ENCODE results near the gene FCRL6. TPM values are rescaled to one million over a fixed set of nuclear protein-coding genes. Genes with fewer than 3 reads are reported as not detected.

The FCRL6 gene
- total RNA-seq, 4 donors from 2014 or later, result 0.45 TPM; not detected in 3

- Histone ChIP-seq H3K36me3 (no peaks in the 10 kb centered on the region), H3K27ac (replicated peaks in 1 of 4) (peak overlapping the region in 2 of 4 donors; percentile 20 to 60)
- intact Hi-C loops (cut with DNase I), result no loop called here
Measured at GRCh38 chr1:159778266-159778665, 23.9 kb upstream of the FCRL6 start.

GRCh38 chr1:159779403-159779851 lies 22.7 kb upstream of the FCRL6 start:
- peak; percentile 13 to 57 for TF ChIP-seq POLR2AphosphoS5 (IDR thresholded peaks at IDR 0.05)
- TF ChIP-seq EP300 (IDR thresholded peaks at IDR 0.05), result no peak
- Histone ChIP-seq H3K36me3 (no peaks in the 10 kb centered on the region), H3K4me3 (peak overlapping the region in 1 of 4 donors; percentile 22), H3K9me3 (no peaks in the 10 kb centered on the region), H3K4me1 (peaks cover 16 to 29% (median 18%) of the 10 kb centered on the region in 4 donors), H3K27ac (replicated peaks in 1 of 4) (peak overlapping the region in 3 of 4 donors; percentile 8 to 84 (median 20)), H3K27me3 (no peaks in the 10 kb centered on the region)
- WGBS, result 59% methylated on average over 2 of the region's 2 CpGs
- intact Hi-C loops (cut with DNase I), result no loop called here
- DNase-seq (ENCODE audit: extremely low spot score), result no peak

More at GRCh38 chr1:159778266-159778665, 23.9 kb upstream of the FCRL6 start:
- DNase-seq (ENCODE audit: extremely low spot score), result no peak
- no peaks in the 10 kb centered on the region for H3K27me3 ChIP-seq
- no peak for TF ChIP-seq EP300 (IDR thresholded peaks at IDR 0.05)
- no peak for TF ChIP-seq POLR2A (IDR thresholded peaks at IDR 0.05; ENCODE audit: low read depth)
- no peak for TF ChIP-seq POLR2AphosphoS5 (IDR thresholded peaks at IDR 0.05)
- no peak for TF ChIP-seq CTCF (IDR thresholded peaks at IDR 0.05)
- peak overlapping the region in 1 of 4 donors; percentile 2 for H3K4me3 ChIP-seq
- 83% methylated on average over 4 of the region's 4 CpGs for WGBS
- peaks cover 16 to 29% (median 20%) of the 10 kb centered on the region in 4 donors for H3K4me1 ChIP-seq
- H3K9me3 ChIP-seq, result no peaks in the 10 kb centered on the region

- H3K27ac ChIP-seq (replicated peaks in 1 of 4), result peak within 1 kb of the TSS; percentile 76 to 84 (median 81)
- DNase-seq (ENCODE audit: extremely low spot score), result peak; percentile 100
- H3K36me3 ChIP-seq, result no peaks in the 10 kb centered on the region
- WGBS, result 2% methylated on average over 48 of the region's 88 CpGs
- intact Hi-C loops (cut with DNase I), result loop anchor here (5.0 to 10.0 kb wide), 3 partner anchors 111 to 616 kb away; partner anchors contain the start of gene PIGM
- no peaks in the 10 kb centered on the region for H3K9me3 ChIP-seq
- peak within 1 kb of the TSS; percentile 70 to 95 (median 76) for H3K4me3 ChIP-seq
- H3K4me1 ChIP-seq, result peaks cover 15 to 29% (median 17%) of the 10 kb centered on the region in 4 donors
- TF ChIP-seq CTCF (IDR thresholded peaks at IDR 0.05) (peak; percentile 95 to 99 (median 97)), POLR2A (IDR thresholded peaks at IDR 0.05; ENCODE audit: low read depth) (peak; percentile 47), EP300 (IDR thresholded peaks at IDR 0.05) (no peak), POLR2AphosphoS5 (IDR thresholded peaks at IDR 0.05) (peak in 1 of 2 donors; percentile 91)
- no peaks in the 10 kb centered on the region for H3K27me3 ChIP-seq
Measured at GRCh38 chr1:159780583-159781582, 21.3 kb upstream of the FCRL6 start, which contains the start of gene DUSP23. DUSP23 (plus strand) TSS chr1:159780962; CDS start chr1:159781101, 139 bp downstream.

- intact Hi-C loops (cut with DNase I), result loop anchor here (5.0 to 10.0 kb wide), 3 partner anchors 110 to 617 kb away; partner anchors contain the start of gene PIGM
- H3K27me3 ChIP-seq, result no peaks in the 10 kb centered on the region
- DNase-seq (ENCODE audit: extremely low spot score), result no peak
Measured at GRCh38 chr1:159781992-159782391, 20.2 kb upstream of the FCRL6 start.

More at GRCh38 chr1:159781992-159782391, 20.2 kb upstream of the FCRL6 start:
- 91% methylated on average over 11 of the region's 12 CpGs for WGBS
- Histone ChIP-seq H3K4me3 (peak overlapping the region; percentile 70 to 95 (median 76)), H3K9me3 (no peaks in the 10 kb centered on the region), H3K36me3 (no peaks in the 10 kb centered on the region), H3K27ac (replicated peaks in 1 of 4) (peak overlapping the region in 3 of 4 donors; percentile 79 to 84 (median 83)), H3K4me1 (peaks cover 15 to 29% (median 17%) of the 10 kb centered on the region in 4 donors)
- TF ChIP-seq CTCF (IDR thresholded peaks at IDR 0.05) (no peak), EP300 (IDR thresholded peaks at IDR 0.05) (no peak), POLR2AphosphoS5 (IDR thresholded peaks at IDR 0.05) (no peak), POLR2A (IDR thresholded peaks at IDR 0.05; ENCODE audit: low read depth) (no peak)
